Activated naive CD4-positive, alpha-beta T cell treated with Interleukin-2 at 50 U/mL for 16 hours (primary cell): ENCODE measurements around the gene CHRD.
A peak's percentile ranks its signal among the peaks of the same experiment; 100 is the strongest.

Experiments used
- DNase-seq: peaks from one replicate; pipeline ENCODE4 v3.0.0-alpha.2; 2020

The CHRD gene

DNA sequence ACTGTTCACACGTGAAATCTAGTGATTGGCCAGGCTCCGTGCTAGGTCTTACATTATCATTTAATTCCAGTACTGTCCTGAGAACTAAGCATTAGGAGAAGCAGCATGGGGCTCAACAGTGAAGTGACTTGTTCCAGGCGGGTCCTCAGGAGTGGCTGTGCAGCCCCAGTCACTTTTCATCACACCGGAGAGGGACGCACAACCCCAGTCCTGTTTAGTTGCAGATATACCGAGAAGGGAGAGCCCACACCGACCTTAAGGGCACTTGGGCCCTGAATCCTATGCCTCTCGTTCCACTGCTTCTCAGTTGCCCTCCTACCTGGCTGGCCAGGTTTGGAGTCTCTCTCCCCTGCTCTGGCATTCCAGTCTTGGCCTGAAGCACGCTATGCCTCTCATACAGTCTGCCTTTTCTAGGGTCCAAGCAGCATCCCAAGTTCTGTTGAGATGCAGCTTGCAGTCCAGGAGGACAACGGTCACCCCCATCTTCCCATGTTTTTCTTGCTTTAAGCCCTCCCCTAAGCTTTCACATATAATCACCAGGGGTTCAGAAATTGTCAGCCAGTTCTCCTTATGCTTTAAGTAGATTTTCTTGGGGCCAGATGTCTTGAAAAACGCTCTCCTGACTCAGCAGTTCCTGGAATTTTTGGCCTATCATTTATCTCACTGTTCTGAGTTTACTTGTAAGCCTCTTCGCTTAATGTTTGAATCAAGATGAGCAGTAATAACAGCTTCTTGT lies 32.4 kb upstream of the CHRD start:
- no peak for DNase-seq

GRCh38 chr3:184348057-184348382 lies 31.8 kb upstream of the CHRD start:
- no peak for DNase-seq

GRCh38 chr3:184349563-184350470 lies 30.0 kb upstream of the CHRD start:
- DNase-seq, result no peak

DNA sequence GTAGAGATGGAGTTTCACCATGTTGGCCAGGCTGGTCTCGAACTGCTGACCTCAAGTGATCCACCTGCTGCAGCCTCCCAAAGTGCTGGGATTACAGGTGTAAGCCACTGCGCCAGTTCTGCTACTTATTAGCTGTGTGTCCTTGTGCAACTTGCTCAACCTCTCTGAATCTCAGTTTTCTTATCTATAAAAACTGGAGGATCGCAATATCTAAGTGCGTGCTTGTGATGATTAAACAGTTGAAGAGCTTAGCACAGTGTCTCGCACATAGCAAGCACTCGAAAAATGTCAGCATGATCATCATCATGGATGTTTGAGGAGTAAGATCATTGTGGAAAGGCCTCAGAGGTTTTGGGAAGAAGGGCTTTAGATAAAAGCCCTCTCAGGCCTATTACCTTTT lies 29.2 kb upstream of the CHRD start:
- no peak for DNase-seq

- no peak for DNase-seq
Observed at GRCh38 chr3:184351511-184352148, 28.2 kb upstream of the CHRD start.

GRCh38 chr3:184352149-184352785 lies 27.6 kb upstream of the CHRD start:
- DNase-seq, result no peak

GRCh38 chr3:184352897-184353545 lies 26.8 kb upstream of the CHRD start:
- no peak for DNase-seq

DNA sequence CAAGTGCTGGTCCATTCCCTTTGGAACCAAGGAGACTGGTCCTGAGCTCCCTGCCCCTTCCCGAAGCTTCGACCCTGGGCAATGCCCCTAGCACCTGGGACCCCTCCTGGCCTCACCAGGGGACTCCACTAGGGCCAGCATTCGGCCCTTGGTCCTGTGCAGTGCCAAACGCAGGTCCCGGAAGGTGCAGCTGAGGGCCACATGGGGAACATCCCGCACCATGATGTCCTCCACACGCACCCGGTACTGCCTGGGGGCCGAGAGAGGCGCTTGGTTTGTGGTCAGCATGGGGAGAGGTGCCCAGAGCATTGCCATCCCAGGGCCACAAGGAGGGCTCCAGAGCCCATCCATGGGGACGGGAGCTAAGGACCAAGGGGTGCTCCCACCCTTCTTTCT lies 26.3 kb upstream of the CHRD start:
- no peak for DNase-seq

DNA sequence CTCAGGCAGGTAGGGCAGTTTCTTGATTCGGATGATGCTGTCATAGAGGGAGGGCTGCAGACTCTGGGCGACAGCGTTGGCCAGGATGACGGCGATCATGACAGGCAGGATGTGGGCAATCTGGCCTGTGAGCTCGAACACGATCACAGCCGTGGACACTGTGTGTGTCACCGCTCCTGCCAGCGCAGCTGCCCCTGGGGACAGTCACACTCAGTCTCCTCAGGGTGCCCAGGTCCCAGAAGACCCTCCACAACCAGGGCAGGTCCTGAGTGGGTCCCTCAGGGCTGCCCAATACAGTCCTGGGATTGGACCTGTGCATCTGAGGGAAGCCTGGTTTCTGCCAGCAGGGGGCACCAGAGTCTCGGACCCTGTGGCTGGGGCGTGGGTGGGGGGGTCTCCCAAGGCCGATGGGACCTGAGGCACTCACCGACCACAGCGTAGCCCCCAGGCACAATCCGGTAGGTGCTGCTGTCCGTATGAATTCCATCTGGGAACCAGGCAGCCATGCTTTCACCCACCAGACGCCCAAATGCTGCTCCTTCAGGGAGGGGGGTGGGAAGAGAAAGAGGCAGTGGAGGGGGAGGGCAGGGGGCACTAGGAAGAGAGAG lies 25.6 kb upstream of the CHRD start:
- peak; percentile 69 for DNase-seq

DNA sequence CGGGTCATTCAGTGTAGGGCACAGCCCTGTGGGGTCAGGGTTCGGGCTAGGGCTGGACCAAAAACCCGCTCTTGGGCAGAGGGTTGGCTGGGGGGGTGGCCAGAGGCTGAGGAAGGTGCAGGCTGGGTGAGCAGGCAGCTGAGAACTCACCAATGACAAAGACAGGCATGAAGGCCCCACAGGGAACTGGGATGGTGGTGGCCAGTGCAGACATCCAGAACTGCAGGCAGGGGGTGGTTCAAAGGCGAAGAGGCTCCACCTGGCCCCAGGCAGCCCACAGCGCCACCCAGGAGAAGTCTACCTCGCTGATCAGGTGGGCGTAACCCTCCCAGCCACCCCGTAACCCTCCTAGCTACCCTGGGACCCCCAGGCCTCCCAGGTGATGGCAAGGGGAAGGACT lies 25.1 kb upstream of the CHRD start:
- no peak for DNase-seq

- DNase-seq, result no peak
Observed at GRCh38 chr3:184355261-184356040, 24.4 kb upstream of the CHRD start.

GRCh38 chr3:184357248-184358123 lies 22.4 kb upstream of the CHRD start:
- DNase-seq, result no peak

DNA sequence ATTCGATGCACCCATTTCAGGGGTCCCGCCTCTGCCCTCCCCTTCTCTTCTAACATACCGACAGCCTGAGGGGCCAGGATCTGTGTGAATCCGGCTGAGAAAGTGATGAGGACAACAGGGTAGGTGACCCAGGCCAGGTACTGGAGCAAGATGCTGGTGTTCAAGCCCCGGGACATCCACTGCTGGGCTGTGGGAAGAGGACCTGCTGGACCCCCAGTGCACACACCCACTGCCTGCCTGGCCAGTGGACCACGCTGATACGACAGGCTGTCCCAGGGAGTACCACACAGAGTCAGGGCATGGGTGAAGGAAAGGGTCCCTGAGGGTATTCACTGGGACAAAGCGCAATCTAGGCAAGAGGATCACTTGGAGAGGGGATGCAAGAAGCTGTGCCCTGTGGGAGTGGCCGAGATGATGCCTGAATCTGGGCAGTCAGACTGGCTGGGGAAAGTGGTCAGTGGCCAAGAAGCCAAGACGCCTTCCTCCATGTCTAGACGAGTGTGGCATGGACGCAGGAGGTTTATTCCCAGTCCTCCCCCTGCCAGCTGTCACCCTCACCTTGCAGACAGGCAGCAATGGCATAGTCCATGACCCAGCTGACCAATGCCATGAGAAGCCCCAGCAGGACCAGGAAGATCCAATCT lies 21.6 kb upstream of the CHRD start:
- no peak for DNase-seq

- no peak for DNase-seq
Observed at GRCh38 chr3:184358921-184359350, 20.9 kb upstream of the CHRD start.

GRCh38 chr3:184359610-184360009 lies 20.2 kb upstream of the CHRD start:
- DNase-seq, result no peak

- DNase-seq, result no peak
Observed at GRCh38 chr3:184360070-184360928, 19.6 kb upstream of the CHRD start.

DNA sequence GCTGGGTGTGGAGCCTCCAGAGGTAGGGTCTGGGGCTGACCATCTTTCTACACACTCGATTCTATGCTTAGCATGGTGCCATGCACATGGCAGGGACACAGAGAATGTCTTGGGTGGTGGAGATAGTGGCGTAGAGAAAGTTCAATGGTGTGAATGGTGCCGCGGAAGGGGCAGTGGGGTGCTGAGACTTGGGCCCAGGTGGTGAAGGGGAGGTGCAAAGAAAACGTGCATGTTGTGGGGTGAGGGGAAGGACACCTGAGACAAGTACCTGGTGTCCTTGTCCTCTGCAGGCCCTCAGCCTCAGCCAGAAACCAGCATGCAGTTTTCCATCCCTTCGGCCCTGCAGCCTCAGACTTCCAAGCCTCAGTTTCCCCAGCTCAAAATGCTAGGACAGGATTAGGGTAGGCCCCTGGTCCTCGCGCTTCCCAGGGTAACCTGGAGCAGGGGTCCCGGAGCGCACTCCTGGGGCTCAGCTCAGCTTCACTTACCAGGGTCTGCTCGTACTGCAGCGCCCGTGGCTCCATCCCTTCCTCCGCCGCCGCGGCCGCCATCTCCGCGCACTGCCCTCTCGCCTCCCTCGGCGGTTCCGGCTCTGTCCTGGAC lies 18.8 kb upstream of the CHRD start:
- DNase-seq, result no peak

- peak; percentile 46 for DNase-seq
Observed at GRCh38 chr3:184361532-184361931, 18.3 kb upstream of the CHRD start, which contains the start of the genes CLCN2 and POLR2H. Gene CLCN2, minus strand, starts transcription at chr3:184361605. Its CDS starts 126 bp downstream, at chr3:184361479. Gene POLR2H, plus strand, starts transcription at chr3:184361710. Its CDS starts 1,783 bp downstream, at chr3:184363493.
